Stimulated activated CD4-positive, alpha-beta T cell treated with anti-CD3 and anti-CD28 coated beads, Interleukin-15, amount 100 ng/mL, for 48 hours (primary cell): ENCODE measurements around the gene TCEAL8.

Source experiments
- DNase-seq, 2 donors: peaks; one replicate each; pipeline ENCODE4 v3.0.0-alpha.2; 2020; ENCODE audit warnings: low read depth in 2 of 2

TCEAL8 gene

GRCh38 chrX:103214870-103215424 lies 40.0 kb downstream of the TCEAL8 start, which contains the start of gene BEX4:
Gene BEX4 (plus strand): TSS chrX:103215108. CDS start chrX:103216154, 1,046 bp downstream.
- DNase-seq, result peak; percentile 72 to 77

GRCh38 chrX:103212749-103213457 lies 42.1 kb downstream of the TCEAL8 start:
- DNase-seq, result no peak

GRCh38 chrX:103211012-103211715 lies 43.8 kb downstream of the TCEAL8 start:
- peak in 1 of 2 donors; percentile 4 for DNase-seq

GRCh38 chrX:103210056-103210455 lies 44.9 kb downstream of the TCEAL8 start:
- DNase-seq, result no peak
